HG03108 (cell line): Measurements from ENCODE around the gene FRMD8.

Experiments used
- ATAC-seq: cut with Tn5 transposase; IDR thresholded peaks from one replicate; pipeline ENCODE4 v1.9.1; 2021; ENCODE audit warnings: moderate library complexity; ENCODE audit not compliant: unreplicated experiment

FRMD8 gene

GRCh38 chr11:65392186-65392829, 5.9 kb downstream of the FRMD8 start:
- ATAC-seq: no peak

GRCh38 chr11:65392899-65393298, 6.5 kb downstream of the FRMD8 start:
- ATAC-seq: no peak

GRCh38 chr11:65393513-65394079, 7.2 kb downstream of the FRMD8 start:
- no peak for ATAC-seq

- no peak for ATAC-seq
Measured at GRCh38 chr11:65394125-65394536, 7.7 kb downstream of the FRMD8 start.

- no peak for ATAC-seq
Measured at GRCh38 chr11:65395961-65396530, 9.6 kb downstream of the FRMD8 start.

GRCh38 chr11:65396769-65397745, 10.6 kb downstream of the FRMD8 start:
- no peak for ATAC-seq

- no peak for ATAC-seq
Measured at GRCh38 chr11:65398362-65398910, 12.0 kb downstream of the FRMD8 start.

GRCh38 chr11:65399249-65399648, 12.8 kb downstream of the FRMD8 start:
- no peak for ATAC-seq

- no peak for ATAC-seq
Measured at GRCh38 chr11:65399845-65400244, 13.4 kb downstream of the FRMD8 start.

GRCh38 chr11:65400307-65401072, 14.1 kb downstream of the FRMD8 start:
- ATAC-seq: no peak

- ATAC-seq: no peak
Measured at GRCh38 chr11:65401073-65401802, 14.8 kb downstream of the FRMD8 start.

GRCh38 chr11:65401803-65402248, 15.4 kb downstream of the FRMD8 start:
- ATAC-seq: no peak

GRCh38 chr11:65402790-65403189, 16.4 kb downstream of the FRMD8 start:
- no peak for ATAC-seq

GRCh38 chr11:65403607-65404121, 17.2 kb downstream of the FRMD8 start:
- ATAC-seq: no peak

- no peak for ATAC-seq
Measured at GRCh38 chr11:65404210-65404609, 17.8 kb downstream of the FRMD8 start.

GRCh38 chr11:65404638-65405339, 18.4 kb downstream of the FRMD8 start:
- no peak for ATAC-seq

- no peak for ATAC-seq
Measured at GRCh38 chr11:65410936-65411680, 24.7 kb downstream of the FRMD8 start.

GRCh38 chr11:65411681-65412070, 25.2 kb downstream of the FRMD8 start:
- no peak for ATAC-seq
